NK-92 (cell line): ENCODE data around the gene LYVE1.
A peak's percentile ranks its signal among the peaks of the same experiment; 100 is the strongest.

Source experiments
- DNase-seq: peaks from one replicate; lab custom pipeline; 2025; ENCODE audit not compliant: unreplicated experiment; lab: John Stamatoyannopoulos, UW

Gene LYVE1

GRCh38 chr11:10561043-10561818 is 7.2 kb downstream of the LYVE1 start:
- no peak for DNase-seq

- no peak for DNase-seq
Measured at GRCh38 chr11:10558288-10558687, 10.2 kb downstream of the LYVE1 start.

GRCh38 chr11:10556590-10556989 is 11.9 kb downstream of the LYVE1 start:
- DNase-seq: no peak

DNA sequence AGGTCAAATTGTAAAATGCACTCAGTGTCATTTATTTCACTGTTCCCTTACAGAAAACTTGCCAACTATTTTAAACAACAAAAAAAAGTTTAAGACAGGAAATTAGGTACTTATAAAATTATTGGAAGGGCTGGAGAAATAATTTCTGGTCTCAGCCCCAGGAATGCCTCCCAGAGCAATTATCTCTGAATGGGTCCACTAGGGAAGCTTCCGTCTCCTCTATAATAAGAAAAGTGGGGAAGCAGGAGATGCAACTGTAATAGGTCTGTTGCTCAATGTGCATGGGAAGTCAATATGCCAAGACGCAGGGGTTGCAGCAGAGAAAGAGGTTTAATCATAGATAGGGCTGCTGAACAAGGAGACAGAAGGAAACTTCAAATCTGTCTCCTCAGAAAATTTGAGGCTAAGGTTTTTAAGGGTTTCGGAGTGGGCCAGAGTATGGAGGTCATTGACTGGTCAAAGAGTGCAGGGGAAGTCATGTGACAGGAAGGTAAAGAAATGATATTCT is 16.6 kb downstream of the LYVE1 start:
- DNase-seq: no peak

DNA sequence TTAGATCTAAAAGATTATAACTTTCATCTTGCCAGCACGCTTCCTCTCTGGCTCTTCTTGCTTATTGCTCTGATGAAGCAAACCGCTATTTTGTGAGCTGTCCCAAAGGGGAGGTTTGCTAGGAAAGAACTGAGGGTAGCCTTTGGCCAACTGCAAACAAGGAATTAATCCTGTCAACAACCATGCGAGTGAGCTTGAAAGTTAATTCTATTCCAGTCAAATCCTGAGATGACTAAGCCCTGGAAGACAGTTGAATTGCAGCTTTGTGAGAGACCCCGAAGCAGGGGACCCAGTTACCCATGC is 17.2 kb downstream of the LYVE1 start:
- DNase-seq: no peak

GRCh38 chr11:10550503-10551289 is 17.8 kb downstream of the LYVE1 start:
- DNase-seq: no peak

DNA sequence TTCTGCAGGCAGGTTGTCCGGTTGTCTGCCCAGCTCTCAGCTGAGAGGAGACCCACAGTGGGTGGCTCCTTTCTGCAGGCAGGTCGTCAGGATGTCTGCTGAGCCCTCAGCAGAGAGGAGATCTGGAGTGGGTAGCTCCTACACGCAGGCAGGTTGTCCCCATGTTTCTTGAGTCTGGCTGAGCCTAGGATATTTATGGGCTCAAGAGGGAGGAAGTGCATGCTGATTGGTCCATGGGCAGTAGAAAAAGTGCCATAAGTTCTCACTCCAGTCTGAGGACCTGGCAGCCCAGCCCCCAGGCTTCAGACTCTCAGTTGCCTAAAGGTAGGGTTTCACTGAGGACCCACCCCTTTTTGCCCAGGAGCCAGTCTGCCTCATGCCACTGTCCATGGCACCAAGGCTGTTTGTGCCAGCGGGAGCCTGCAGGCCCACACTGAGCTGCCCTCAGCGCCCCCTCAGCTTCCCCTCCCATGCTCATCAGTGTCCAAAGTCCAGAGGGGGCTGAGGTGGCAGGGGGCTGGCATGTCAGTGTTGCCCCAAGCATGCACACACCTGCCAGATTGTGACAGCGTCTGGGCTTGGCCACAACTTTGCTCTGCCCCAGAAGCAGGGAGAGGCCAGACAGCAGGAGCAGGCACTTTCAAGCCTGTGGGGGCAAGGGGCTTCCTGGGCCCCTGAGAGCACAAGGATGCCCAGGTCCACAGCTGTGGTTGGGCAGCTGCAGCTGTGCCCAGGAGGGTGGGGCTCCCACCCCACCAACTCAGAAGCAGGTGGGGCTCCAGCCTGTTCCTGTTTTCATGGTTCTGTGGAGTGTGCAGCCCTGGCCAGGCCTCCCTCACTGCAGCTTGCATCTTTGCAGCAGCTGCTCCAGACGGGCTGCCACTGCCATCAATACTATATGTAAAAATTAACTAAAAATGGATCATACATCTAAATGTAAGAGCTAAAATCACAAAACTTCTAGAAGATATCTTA is 23.7 kb downstream of the LYVE1 start:
- no peak for DNase-seq

GRCh38 chr11:10543782-10544181 is 24.7 kb downstream of the LYVE1 start:
- DNase-seq: no peak

GRCh38 chr11:10542776-10543175 is 25.7 kb downstream of the LYVE1 start:
- no peak for DNase-seq

DNA sequence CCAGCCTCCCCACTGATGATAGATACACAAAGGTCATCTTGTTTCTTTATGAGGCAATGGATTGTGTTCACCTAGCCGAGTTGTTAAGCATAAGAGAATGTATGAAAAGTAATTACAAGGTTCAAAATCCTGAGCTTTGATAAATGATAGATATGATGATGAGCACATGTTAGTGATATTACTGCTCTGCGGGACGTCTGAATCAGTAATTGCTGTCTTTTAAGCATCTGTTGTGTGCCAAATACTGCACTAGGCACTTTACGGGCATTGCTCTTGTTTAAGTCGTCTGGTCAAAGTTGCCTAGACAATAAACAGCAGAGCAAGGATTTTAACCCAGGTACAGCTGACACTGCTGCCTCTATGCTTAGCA is 26.9 kb downstream of the LYVE1 start:
- no peak for DNase-seq

DNA sequence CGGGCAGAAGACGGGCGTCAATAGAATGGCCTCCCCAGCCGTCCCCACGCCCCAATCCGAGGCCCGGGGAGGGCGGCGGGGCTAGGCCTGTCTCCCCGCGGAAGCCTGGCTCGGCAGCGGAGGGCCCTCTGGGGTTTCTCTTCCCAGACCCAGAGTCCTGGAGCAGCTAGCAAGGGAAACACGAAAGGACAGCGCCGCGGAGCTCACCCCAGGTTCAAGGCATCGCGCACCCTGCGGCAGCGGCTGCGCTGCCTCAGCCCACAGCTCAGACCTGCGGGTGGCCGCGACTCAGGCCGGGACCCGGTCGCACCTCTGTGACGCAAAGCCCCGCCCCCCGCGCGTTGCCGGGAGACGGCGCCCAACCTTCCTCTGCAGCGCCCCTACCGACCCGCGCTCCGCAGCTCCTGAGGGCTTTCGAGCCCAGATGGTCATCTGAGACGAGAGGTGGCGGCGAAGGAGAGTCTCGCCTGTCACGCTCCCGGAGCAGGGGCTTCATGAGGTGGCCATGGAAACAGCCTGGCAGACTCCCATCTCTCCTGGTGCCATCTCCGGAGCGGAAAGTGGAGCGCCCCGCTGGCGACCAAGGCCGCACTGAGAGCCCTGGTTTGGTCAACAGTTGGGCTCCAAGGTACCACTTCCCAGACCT is 27.4 kb downstream of the LYVE1 start, which contains the start of gene RNF141:
TSS of gene RNF141 (minus strand) at position 273 of the 646 bp plus-strand sequence. CDS start 7,029 bp downstream, outside the sequence.
- peak; percentile 70 for DNase-seq

- DNase-seq: no peak
Measured at GRCh38 chr11:10540546-10540914, 27.9 kb downstream of the LYVE1 start.

GRCh38 chr11:10539339-10539738 is 29.1 kb downstream of the LYVE1 start:
- no peak for DNase-seq

DNA sequence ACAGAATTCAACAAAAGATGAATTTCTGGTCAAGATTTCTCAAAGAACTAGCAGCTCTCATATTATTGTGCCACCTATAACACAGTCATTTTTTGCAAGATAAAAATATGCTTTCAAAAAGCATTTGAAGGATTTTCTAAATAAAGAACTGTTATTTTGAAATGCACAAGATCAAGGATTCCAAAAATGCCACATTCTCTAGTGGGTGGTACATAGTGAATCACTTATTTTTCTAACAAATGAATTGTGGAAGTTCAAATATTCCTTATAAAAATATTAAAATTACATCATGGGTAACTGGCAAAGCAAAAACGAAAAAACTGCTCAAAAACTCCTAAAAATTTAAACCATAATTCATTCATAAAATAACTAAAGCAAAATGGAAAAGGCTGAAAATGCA is 29.5 kb downstream of the LYVE1 start:
- no peak for DNase-seq

GRCh38 chr11:10537600-10537999 is 30.9 kb downstream of the LYVE1 start:
- no peak for DNase-seq

GRCh38 chr11:10534316-10534715 is 34.1 kb downstream of the LYVE1 start:
- DNase-seq: no peak

GRCh38 chr11:10533323-10533722 is 35.1 kb downstream of the LYVE1 start:
- no peak for DNase-seq

- DNase-seq: no peak
Measured at GRCh38 chr11:10532526-10532925, 35.9 kb downstream of the LYVE1 start.

GRCh38 chr11:10529279-10529678 is 39.2 kb downstream of the LYVE1 start:
- DNase-seq: no peak

GRCh38 chr11:10528121-10528520 is 40.3 kb downstream of the LYVE1 start:
- no peak for DNase-seq
